Measurements from ENCODE around the gene ITFG1. TPM values are rescaled to one million over a fixed set of nuclear protein-coding genes. Genes with fewer than 3 reads are reported as not detected.

The ITFG1 gene
- total RNA-seq, 1 donor from 2014 or later = 56.7 TPM

DNA sequence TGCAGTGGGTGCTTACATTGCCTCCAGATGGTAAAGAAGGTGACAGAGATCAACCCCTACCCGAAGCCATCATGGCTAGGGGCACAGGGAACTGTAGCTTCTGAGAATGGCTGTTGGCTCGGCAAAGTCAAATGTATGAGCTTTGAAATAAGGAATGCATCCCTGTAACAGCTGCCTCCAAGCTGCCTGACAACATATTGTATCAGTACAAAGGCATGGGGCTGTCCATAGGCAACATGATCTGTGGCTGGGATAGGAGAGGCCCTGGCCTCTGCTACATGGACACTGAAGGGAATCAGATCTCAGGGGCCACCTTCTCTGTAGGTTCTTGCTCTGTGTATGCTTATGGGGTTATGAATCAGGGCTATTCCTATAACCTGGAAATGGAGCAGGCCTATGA, 197.9 kb downstream of the ITFG1 start:
- intact Hi-C loops (cut with DNase I) = no loop called here
- H3K4me3 ChIP-seq = no peak overlapping the region
- no peaks in the 10 kb centered on the region for H3K27me3 ChIP-seq
- DNase-seq (ENCODE audit: low spot score in 2 of 2) = no peak
- TF ChIP-seq, protein P1, sequence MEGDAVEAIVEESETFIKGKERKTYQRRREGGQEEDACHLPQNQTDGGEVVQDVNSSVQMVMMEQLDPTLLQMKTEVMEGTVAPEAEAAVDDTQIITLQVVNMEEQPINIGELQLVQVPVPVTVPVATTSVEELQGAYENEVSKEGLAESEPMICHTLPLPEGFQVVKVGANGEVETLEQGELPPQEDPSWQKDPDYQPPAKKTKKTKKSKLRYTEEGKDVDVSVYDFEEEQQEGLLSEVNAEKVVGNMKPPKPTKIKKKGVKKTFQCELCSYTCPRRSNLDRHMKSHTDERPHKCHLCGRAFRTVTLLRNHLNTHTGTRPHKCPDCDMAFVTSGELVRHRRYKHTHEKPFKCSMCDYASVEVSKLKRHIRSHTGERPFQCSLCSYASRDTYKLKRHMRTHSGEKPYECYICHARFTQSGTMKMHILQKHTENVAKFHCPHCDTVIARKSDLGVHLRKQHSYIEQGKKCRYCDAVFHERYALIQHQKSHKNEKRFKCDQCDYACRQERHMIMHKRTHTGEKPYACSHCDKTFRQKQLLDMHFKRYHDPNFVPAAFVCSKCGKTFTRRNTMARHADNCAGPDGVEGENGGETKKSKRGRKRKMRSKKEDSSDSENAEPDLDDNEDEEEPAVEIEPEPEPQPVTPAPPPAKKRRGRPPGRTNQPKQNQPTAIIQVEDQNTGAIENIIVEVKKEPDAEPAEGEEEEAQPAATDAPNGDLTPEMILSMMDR (IDR thresholded peaks at IDR 0.05) = no peak
- no peaks in the 10 kb centered on the region for H3K4me1 ChIP-seq
- H3K27ac ChIP-seq = no peak overlapping the region
- peaks cover 2% of the 10 kb centered on the region in 2 donors for H3K36me3 ChIP-seq
- no peaks in the 10 kb centered on the region for H3K9me3 ChIP-seq

DNA sequence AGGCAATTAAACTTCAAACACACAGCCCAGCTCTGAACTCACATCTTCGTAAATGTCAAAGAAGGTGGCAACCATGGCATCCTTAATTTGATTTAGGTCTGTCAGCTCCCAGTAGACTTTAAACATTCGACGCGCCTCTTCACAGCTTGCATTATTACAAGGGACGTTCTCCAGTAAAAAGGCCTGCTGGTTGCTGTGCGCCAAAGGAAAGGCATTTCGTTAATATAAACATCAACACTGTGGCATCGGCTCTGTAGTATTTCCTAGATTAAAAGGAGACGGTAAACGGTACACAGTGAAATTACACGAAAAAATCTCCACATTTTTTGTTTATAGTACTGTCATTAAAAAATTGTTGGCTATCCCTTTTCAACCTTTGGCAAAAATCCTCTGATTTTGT, 200.4 kb downstream of the ITFG1 start:
- no peaks in the 10 kb centered on the region for H3K9me3 ChIP-seq
- peaks cover 2 to 13% of the 10 kb centered on the region in 2 donors for H3K36me3 ChIP-seq
- no peak overlapping the region for H3K4me3 ChIP-seq
- no peaks in the 10 kb centered on the region for H3K27me3 ChIP-seq
- DNase-seq (ENCODE audit: low spot score in 2 of 2) = no peak
- H3K4me1 ChIP-seq = no peaks in the 10 kb centered on the region
- intact Hi-C loops (cut with DNase I) = no loop called here
- H3K27ac ChIP-seq = no peak overlapping the region
- TF ChIP-seq, protein P1 (IDR thresholded peaks at IDR 0.05) = no peak

DNA sequence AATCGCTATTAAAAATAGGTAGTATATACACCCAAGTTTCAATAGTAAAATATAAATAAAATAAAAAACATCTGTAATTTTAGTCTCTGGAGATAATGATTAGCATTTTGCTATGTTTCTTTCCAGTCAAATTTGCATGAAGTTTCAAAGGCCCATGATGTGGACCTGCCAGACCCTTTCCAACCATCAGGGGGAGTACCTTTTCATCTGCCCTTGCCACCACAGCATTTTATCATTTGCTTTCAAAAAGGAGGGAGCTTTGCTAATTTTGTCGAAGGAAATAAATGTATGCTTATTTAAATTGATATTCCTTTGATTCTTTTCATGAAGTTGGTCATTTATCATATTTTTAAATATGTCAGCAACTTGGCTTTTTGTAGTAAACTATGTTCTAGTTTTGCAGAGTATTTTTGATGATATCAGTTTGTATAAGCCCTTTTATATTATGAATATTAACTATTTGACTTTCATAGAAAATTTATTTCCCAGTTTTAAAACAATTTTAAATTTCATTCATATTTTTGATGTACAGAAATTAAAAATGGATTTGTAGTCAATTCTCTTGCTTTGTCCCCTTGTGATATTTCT, 201.9 kb downstream of the ITFG1 start:
- Histone ChIP-seq H3K36me3 (peaks cover 2 to 13% of the 10 kb centered on the region in 2 donors), H3K4me3 (no peak overlapping the region), H3K27me3 (no peaks in the 10 kb centered on the region), H3K9me3 (no peaks in the 10 kb centered on the region), H3K4me1 (no peaks in the 10 kb centered on the region), H3K27ac (no peak overlapping the region)
- intact Hi-C loops (cut with DNase I) = no loop called here
- no peak for DNase-seq (ENCODE audit: low spot score in 2 of 2)
- TF ChIP-seq, protein P1 (IDR thresholded peaks at IDR 0.05) = peak in 2 of 3 experiments; percentile 29 to 35

DNA sequence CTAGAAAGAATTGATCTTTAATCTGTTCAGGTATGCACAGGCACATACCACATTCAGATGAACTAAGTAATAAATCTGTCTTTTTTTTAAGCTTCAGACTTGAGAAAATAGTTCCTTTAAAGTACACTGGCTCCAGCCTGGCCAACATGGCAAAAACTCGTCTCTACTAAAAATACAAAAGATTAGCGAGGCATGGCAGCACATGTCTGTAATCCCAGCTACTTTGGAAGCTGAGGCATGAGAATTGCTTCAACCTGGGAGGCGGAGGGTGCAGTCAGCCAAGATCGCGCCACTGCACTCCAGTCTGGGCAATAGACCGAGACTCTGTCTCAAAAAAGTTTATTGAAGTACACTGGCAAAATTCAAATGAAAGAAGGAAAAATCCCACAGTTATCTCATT, 206.1 kb downstream of the ITFG1 start:
- DNase-seq (ENCODE audit: low spot score in 2 of 2) = no peak
- Histone ChIP-seq H3K27ac (no peak overlapping the region), H3K4me3 (no peak overlapping the region), H3K36me3 (peaks cover 2 to 13% of the 10 kb centered on the region in 2 donors), H3K27me3 (no peaks in the 10 kb centered on the region), H3K9me3 (no peaks in the 10 kb centered on the region), H3K4me1 (no peaks in the 10 kb centered on the region)
- intact Hi-C loops (cut with DNase I) = no loop called here
- TF ChIP-seq, protein P1 (IDR thresholded peaks at IDR 0.05) = no peak

DNA sequence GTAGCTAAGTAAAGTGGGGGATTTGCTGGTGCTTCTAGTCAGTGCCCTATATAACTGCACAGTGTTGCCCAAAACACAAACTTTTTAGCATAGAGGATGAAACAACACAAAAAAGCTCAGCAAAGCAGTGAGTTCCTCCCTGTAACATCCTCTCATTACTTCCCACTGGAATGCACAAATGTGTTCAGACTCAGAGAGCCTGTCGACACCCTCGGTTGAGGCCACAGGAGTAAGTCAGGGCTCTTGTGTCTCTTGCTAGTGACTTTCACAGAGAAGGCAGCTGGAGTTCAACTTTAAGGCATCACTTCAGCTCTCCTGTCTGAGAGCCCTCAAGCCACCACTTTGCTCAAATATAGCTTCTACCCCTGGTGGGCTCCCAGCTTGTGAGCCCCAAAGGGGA, 209.9 kb downstream of the ITFG1 start:
- intact Hi-C loops (cut with DNase I) = no loop called here
- no peaks in the 10 kb centered on the region for H3K4me1 ChIP-seq
- no peaks in the 10 kb centered on the region for H3K9me3 ChIP-seq
- DNase-seq (ENCODE audit: low spot score in 2 of 2) = no peak
- TF ChIP-seq, protein P1 (IDR thresholded peaks at IDR 0.05) = no peak
- no peaks in the 10 kb centered on the region for H3K36me3 ChIP-seq
- H3K27me3 ChIP-seq = no peaks in the 10 kb centered on the region
- no peak overlapping the region for H3K4me3 ChIP-seq
- no peak overlapping the region for H3K27ac ChIP-seq

DNA sequence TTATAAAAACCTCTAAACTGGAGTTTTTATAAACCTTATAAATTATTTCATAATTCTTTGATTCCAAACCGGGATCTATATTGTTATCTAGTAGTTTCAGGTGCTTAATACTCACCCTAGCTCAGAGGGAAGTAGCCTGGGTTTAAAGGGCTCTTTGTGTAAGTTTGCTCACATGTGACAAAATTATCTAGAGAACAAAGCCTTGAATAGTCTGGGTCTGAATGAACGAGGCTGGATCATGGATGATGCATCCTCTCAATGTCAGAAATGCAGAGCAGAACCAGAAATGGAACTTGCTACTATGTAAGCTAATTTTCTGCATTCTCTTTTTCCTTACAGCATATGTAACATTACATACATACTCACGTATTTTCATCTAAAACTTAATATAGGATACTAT, 213.2 kb downstream of the ITFG1 start:
- Histone ChIP-seq H3K27ac (no peak overlapping the region), H3K9me3 (no peaks in the 10 kb centered on the region), H3K4me3 (no peak overlapping the region), H3K4me1 (no peaks in the 10 kb centered on the region), H3K27me3 (no peaks in the 10 kb centered on the region), H3K36me3 (no peaks in the 10 kb centered on the region)
- intact Hi-C loops (cut with DNase I) = no loop called here
- no peak for DNase-seq (ENCODE audit: low spot score in 2 of 2)
- TF ChIP-seq, protein P1 (IDR thresholded peaks at IDR 0.05) = no peak

Data from ascending aorta (tissue), 2 donors.